GM12874 (cell line): ENCODE measurements around the gene MSI2.

Experiments used
- CTCF ChIP-seq: IDR thresholded peaks from 2 replicates; pipeline ENCODE4 v1.5.1; 2011; ENCODE audit warnings: low read depth, mild to moderate bottlenecking, control low read depth, low read length, moderate library complexity; ENCODE audit not compliant: insufficient read depth

The MSI2 gene

GRCh38 chr17:57316361-57316760, 60.0 kb downstream of the MSI2 start:
- no peak for TF ChIP-seq CTCF

GRCh38 chr17:57317079-57317478, 60.8 kb downstream of the MSI2 start:
- no peak for TF ChIP-seq CTCF

GRCh38 chr17:57318913-57319312, 62.6 kb downstream of the MSI2 start:
- TF ChIP-seq CTCF, result no peak

GRCh38 chr17:57319806-57320205, 63.5 kb downstream of the MSI2 start:
- no peak for TF ChIP-seq CTCF

GRCh38 chr17:57323391-57323790, 67.1 kb downstream of the MSI2 start:
- TF ChIP-seq CTCF, result no peak

GRCh38 chr17:57324060-57324459, 67.7 kb downstream of the MSI2 start:
- TF ChIP-seq CTCF, result no peak

- no peak for TF ChIP-seq CTCF
Measured at GRCh38 chr17:57324631-57325030, 68.3 kb downstream of the MSI2 start.

GRCh38 chr17:57326336-57326735, 70.0 kb downstream of the MSI2 start:
- no peak for TF ChIP-seq CTCF
